HG02588 (cell line): ENCODE results near the gene FES.
"Not testable (repeated sequence)": the region's sequence is repeated elsewhere in the genome, so short reads cannot be mapped to it uniquely, and the experiment has no call there.

Experiments
- ATAC-seq: cut with Tn5 transposase; IDR thresholded peaks from one replicate; pipeline ENCODE4 v1.9.1; 2021; ENCODE audit warnings: mild to moderate bottlenecking, moderate library complexity; ENCODE audit not compliant: unreplicated experiment

The FES gene

GRCh38 chr15:90907051-90907660, 22.9 kb downstream of the FES start:
- no peak for ATAC-seq

- ATAC-seq: no peak
Measured at GRCh38 chr15:90907838-90908507, 23.7 kb downstream of the FES start.

- not testable (repeated sequence) for ATAC-seq
Measured at GRCh38 chr15:90909449-90909848, 25.1 kb downstream of the FES start.

GRCh38 chr15:90909976-90910375, 25.7 kb downstream of the FES start:
- ATAC-seq: no peak

GRCh38 chr15:90910441-90911301, 26.4 kb downstream of the FES start:
- no peak for ATAC-seq

- no peak for ATAC-seq
Measured at GRCh38 chr15:90911302-90911623, 27.0 kb downstream of the FES start.

- ATAC-seq: no peak
Measured at GRCh38 chr15:90911906-90912769, 27.8 kb downstream of the FES start.

- ATAC-seq: no peak
Measured at GRCh38 chr15:90912770-90913075, 28.4 kb downstream of the FES start.

GRCh38 chr15:90913398-90913944, 29.2 kb downstream of the FES start:
- ATAC-seq: no peak

- no peak for ATAC-seq
Measured at GRCh38 chr15:90914305-90915080, 30.2 kb downstream of the FES start.

GRCh38 chr15:90915216-90915807, 31.0 kb downstream of the FES start:
- ATAC-seq: no peak

GRCh38 chr15:90915808-90916440, 31.6 kb downstream of the FES start:
- no peak for ATAC-seq

- ATAC-seq: no peak
Measured at GRCh38 chr15:90916461-90916860, 32.2 kb downstream of the FES start.

- ATAC-seq: no peak
Measured at GRCh38 chr15:90917569-90917968, 33.3 kb downstream of the FES start.

- ATAC-seq: no peak
Measured at GRCh38 chr15:90918034-90918788, 33.9 kb downstream of the FES start.

- no peak for ATAC-seq
Measured at GRCh38 chr15:90918835-90919234, 34.5 kb downstream of the FES start.

GRCh38 chr15:90921887-90922286, 37.6 kb downstream of the FES start:
- ATAC-seq: no peak

- peak; percentile 57 for ATAC-seq
Measured at GRCh38 chr15:90922712-90923322, 38.5 kb downstream of the FES start.
